GM15510 (cell line): ENCODE data around the gene BEX3.

Experiments
- POLR2A ChIP-seq: IDR thresholded peaks from 3 replicates; pipeline ENCODE4 v1.6.1; 2011; ENCODE audit warnings: borderline replicate concordance; ENCODE audit not compliant: insufficient read length; ENCODE audit errors: extremely low read depth

The BEX3 gene

GRCh38 chrX:103405009-103405333 lies 28.6 kb downstream of the BEX3 start:
- TF ChIP-seq POLR2A = no peak

GRCh38 chrX:103406256-103406655 lies 29.9 kb downstream of the BEX3 start:
- TF ChIP-seq POLR2A = no peak

GRCh38 chrX:103407776-103408175 lies 31.4 kb downstream of the BEX3 start:
- TF ChIP-seq POLR2A = no peak

- no peak for TF ChIP-seq POLR2A
These were observed 37.5 kb downstream of the BEX3 start for GRCh38 chrX:103413705-103414387.

GRCh38 chrX:103414561-103414960 lies 38.2 kb downstream of the BEX3 start:
- no peak for TF ChIP-seq POLR2A

- no peak for TF ChIP-seq POLR2A
These were observed 38.7 kb downstream of the BEX3 start for GRCh38 chrX:103415068-103415467.

- no peak for TF ChIP-seq POLR2A
These were observed 39.2 kb downstream of the BEX3 start for GRCh38 chrX:103415528-103415927.

GRCh38 chrX:103417370-103417769 lies 41.0 kb downstream of the BEX3 start:
- TF ChIP-seq POLR2A = no peak

GRCh38 chrX:103417933-103418332 lies 41.6 kb downstream of the BEX3 start:
- TF ChIP-seq POLR2A = no peak

- TF ChIP-seq POLR2A = no peak
These were observed 42.5 kb downstream of the BEX3 start for GRCh38 chrX:103418811-103419340.

- no peak for TF ChIP-seq POLR2A
These were observed 47.8 kb downstream of the BEX3 start for GRCh38 chrX:103423955-103424638.
